Thyroid gland (tissue), 4 donors: ENCODE measurements around the gene GAB3.

Experiments
- POLR2A ChIP-seq, 2 donors: fragments of 450-650 bp; IDR thresholded peaks; one replicate each; pipeline ENCODE4 v1.6.1; 2017; ENCODE audit warnings: antibody characterized with exemption in 2 of 2, mild to moderate bottlenecking in 2 of 2, moderate library complexity in 1 of 2
- TF ChIP-seq, protein P1 (sequence below), 6 experiments: fragments of 200-600 bp in 3 of 6; fragments of 450-650 bp in 3 of 6; sonication (generic) in 3 of 6; IDR thresholded peaks; one replicate each; pipeline ENCODE4 v1.5.1; 2016 to 2019; ENCODE audit warnings: antibody characterized with exemption in 6 of 6, mild to moderate bottlenecking in 2 of 6, inconsistent platforms in 1 of 6, moderate library complexity in 1 of 6

DNA sequence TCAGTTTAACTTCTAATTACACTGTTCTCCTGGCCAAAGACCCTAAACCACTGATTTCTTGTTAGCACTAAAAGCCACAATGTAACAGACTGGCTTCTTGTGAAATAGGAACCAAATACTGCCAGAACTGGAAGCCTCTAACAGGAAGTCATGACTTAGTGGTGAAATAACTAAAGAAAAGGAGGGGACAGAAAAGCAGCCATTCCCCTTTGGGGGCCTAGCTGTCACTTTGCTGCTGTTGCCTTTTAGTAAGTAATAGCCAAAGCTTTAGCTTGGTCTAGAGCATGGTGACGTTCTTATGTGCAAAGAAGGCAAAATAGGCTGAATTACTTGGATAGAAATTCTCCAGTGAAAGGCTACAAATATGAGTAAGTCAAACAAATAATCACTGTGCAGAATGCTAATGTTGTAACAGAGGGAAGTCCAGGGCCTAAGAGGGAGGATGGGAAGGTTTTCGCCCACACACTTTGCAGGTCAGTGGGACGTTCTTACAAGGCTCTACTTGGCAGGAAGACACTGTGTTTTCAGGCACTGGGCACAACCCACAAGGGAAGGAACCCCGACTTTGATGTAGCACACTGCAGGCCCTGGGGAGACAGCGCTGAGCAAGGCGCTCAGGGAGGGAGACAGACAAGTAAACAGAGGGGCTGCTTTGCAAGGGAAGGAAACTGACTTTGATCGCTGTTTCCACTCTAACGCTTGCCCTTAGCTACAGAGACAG, 16.7 kb downstream of the GAB3 start:
- TF ChIP-seq, protein P1, sequence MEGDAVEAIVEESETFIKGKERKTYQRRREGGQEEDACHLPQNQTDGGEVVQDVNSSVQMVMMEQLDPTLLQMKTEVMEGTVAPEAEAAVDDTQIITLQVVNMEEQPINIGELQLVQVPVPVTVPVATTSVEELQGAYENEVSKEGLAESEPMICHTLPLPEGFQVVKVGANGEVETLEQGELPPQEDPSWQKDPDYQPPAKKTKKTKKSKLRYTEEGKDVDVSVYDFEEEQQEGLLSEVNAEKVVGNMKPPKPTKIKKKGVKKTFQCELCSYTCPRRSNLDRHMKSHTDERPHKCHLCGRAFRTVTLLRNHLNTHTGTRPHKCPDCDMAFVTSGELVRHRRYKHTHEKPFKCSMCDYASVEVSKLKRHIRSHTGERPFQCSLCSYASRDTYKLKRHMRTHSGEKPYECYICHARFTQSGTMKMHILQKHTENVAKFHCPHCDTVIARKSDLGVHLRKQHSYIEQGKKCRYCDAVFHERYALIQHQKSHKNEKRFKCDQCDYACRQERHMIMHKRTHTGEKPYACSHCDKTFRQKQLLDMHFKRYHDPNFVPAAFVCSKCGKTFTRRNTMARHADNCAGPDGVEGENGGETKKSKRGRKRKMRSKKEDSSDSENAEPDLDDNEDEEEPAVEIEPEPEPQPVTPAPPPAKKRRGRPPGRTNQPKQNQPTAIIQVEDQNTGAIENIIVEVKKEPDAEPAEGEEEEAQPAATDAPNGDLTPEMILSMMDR (IDR thresholded peaks at IDR 0.05): no peak
- no peak for TF ChIP-seq POLR2A (IDR thresholded peaks at IDR 0.05)
